ENCODE results near the gene DGCR2. TPM values are rescaled to one million over a fixed set of nuclear protein-coding genes. Genes with fewer than 3 reads are reported as not detected.
"Not testable (repeated sequence)": the region's sequence is repeated elsewhere in the genome, so short reads cannot be mapped to it uniquely, and the experiment has no call there.

Gene DGCR2, protein sequence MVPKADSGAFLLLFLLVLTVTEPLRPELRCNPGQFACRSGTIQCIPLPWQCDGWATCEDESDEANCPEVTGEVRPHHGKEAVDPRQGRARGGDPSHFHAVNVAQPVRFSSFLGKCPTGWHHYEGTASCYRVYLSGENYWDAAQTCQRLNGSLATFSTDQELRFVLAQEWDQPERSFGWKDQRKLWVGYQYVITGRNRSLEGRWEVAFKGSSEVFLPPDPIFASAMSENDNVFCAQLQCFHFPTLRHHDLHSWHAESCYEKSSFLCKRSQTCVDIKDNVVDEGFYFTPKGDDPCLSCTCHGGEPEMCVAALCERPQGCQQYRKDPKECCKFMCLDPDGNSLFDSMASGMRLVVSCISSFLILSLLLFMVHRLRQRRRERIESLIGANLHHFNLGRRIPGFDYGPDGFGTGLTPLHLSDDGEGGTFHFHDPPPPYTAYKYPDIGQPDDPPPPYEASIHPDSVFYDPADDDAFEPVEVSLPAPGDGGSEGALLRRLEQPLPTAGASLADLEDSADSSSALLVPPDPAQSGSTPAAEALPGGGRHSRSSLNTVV
- 33.1 TPM for total RNA-seq
- long read RNA-seq, full-length matches to known transcripts, result 27 of 120 reads
- long read RNA-seq, partial matches to known transcripts, result 21 of 120 reads
- long read RNA-seq, other reads (novel, unspliced or antisense), result 72 of 120 reads

DNA sequence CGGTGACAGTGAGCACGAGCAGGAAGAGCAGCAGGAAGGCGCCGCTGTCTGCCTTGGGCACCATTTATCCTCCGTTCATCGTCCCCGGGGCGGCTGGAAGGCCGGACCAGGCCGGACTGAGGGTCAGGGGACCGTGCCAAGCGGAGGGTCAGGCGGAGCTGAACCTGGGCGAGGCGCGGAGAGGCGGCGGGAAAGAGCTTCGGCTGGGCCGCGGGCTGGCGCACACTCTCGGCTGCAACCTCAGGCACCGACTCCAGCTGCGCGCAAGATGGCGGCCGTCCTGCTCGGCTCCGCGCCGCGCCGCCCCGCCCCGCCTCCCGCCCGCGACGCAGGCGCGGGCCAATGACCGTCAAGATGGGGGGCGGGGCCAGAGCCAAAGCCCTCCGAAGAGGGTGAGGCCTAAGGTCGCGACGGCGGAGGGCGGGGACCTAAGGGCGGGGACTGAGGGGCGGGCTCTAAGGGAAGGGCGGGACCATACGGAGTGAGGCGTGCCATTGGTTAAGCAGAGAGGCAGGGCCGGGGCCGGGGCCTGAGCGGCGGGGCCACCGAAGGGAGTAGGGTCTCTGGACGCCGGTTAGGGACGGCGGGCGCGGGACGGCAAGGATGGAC, at the start of gene DGCR2:
DGCR2 (minus strand) TSS at position 270 of the 609 bp plus-strand sequence; CDS start at position 64, 206 bp downstream.
- intact Hi-C loops (cut with micrococcal nuclease), result no loop called here
- ATAC-seq, result peak; percentile 96
- DNase-seq, result peak; percentile 98

DNA sequence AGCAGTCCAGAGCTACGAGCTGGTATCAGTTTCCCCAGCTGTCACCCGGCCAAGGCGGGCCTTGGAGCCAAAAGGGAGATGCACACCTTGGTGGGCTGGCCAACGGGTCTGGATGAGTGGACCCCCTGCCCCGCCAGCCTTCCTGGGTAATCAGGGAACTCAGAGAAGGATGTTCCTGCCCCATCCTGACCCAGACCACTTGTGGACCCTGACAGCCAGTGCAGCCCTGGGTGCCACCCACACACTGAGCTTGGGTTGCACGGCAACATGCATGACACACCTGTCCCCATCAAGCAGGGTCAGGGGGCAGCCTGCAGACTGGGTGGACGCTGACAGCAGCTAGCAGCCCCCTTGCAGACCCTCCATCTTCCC, 47.7 kb upstream of the DGCR2 start:
- ATAC-seq (no peak), DNase-seq (no peak)
- intact Hi-C loops (cut with micrococcal nuclease), result no loop called here

DNA sequence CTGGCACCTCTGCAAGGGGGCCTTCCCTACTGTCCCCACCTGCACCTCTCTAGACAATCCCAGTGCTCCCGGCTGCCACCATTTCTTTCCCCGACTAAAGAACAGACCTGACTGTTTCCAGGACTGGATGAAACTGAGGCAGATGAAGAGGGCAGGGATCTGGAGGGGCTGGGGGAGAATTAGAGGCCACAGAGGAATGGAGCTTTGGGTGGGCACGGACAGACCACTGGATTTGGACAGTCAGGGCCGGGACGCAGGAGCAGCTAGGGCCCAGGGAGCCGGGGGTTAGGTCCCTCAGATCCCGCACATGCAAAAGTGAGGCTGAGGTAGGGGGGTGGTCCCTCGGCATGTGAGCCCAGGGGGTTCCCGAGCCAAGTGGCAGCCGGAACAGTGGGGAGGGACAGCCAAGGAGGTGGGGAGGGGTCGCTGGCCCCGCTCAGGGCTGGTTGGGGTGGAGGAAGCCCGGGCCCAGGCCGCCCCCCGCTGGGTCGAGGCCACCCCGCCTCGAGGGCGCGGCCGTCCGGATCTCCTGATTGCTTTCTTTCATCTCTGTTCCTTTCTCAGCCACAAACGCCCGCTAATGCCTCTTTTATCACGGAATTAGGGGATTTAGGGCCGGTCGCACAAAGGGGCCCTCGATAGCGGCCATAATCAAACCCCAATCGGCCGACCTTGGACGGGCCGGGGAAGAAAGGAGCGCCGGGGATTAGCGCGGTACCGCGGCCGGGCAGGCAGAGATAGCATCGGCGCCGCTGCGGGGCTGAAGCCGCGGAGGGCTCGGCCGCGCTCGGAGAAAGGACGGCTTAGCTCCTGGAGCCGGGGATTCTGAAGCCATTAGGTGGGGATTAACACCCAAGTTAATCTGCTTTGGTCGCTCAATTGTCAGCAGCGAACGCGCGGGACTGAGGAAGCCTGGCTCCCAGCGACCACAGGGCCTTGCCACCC, 47.1 kb upstream of the DGCR2 start:
- ATAC-seq (no peak), DNase-seq (no peak)
- intact Hi-C loops (cut with micrococcal nuclease), result no loop called here

DNA sequence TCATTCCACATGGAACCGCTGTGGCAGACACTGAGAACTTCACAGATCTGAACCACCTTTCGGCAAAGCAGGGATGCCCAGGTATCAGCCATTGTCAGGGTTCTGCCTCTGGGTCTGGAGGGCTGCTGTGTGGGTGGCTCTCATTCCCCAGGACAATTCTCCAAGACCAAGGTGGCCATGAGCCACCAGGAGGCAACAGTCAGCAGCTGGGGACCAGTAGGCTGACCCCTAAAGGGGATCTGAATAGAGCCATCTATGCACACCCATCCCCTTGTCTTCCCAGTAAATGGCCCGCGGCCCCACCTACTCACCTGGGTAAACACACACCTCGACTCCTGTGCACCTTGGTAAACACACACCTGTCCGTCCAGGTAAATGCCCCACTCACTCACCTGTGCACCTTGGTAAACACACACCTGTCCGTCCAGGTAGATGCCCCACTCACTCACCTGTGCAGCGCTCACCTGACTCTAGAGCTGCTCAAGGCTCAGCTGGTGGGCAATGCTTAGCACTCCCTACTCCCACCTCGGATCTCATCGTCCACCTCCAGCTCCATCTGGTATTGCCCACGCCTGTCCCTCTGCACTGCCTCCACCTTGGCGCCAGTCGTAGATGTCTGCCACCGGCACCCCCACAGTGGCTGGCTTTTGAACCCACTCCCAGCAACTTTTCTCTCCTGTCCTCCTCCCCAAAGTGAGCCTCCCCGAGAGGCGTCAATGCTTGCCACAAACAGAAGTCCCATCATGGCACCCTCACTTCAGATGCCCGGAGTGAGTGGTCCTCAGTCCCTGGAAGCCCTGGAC, 46.1 kb upstream of the DGCR2 start:
- ATAC-seq, result no peak
- DNase-seq, result no peak
- intact Hi-C loops (cut with micrococcal nuclease), result no loop called here

DNA sequence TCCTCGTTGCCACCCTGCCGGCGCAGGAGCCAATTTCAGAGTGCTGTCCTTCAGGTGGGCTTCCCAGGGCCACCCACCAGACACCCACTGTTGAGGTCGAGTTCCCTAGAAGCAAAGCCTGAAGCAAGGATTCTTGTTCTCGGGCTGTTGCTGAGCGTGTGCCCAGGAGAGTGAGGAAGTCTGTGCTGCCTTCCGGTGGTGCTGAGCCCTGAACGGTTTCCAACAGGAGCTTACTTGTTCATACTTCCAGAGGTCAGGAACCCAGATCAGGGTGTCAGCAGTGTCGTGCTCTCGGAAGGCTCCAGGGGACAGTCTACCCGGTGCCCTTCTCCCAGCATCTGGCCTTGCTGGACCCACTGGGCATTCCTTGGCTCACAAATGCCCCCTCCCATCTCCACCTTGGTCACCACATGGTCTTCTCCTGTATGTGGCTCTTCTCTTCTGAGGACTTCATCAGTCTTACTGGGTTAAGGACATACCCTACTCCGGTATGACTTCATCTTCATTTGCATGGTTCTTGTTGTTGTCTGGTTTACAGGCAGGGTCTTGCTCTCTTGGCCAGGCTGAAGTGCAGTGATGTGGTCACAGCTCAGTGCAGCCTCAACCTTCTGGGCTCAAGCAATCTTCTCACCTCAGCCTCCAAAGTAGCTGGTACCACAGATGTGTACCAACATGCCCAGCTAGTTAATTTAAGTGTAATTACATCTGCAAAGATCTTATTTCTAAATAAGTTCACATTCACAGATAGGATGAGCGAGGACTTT, 45.1 kb upstream of the DGCR2 start:
- intact Hi-C loops (cut with micrococcal nuclease), result no loop called here
- ATAC-seq, result no peak

DNA sequence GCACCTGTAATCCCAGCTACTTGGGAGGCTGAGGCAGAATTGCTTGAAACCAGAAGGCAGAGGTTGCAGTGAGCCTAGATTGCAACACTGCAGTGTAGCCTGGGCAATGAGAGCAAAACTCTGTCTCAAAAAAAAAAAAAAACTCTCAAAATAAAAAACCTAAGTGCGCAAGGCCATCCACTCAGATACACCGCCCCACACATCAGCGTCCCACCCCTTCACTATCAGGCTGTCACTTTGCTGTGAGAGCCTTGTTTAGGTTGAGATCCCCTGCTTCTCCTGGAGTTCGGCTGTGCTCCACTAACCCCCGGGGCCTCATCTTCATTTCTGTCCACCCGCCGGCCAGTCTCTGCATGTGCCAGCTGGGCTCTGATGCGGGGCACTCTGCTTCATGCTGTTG, 44.2 kb upstream of the DGCR2 start:
- intact Hi-C loops (cut with micrococcal nuclease), result no loop called here
- DNase-seq, result no peak
- no peak for ATAC-seq

More for the DNA sequence above, 45.1 kb upstream of the DGCR2 start:
- DNase-seq, result no peak

DNA sequence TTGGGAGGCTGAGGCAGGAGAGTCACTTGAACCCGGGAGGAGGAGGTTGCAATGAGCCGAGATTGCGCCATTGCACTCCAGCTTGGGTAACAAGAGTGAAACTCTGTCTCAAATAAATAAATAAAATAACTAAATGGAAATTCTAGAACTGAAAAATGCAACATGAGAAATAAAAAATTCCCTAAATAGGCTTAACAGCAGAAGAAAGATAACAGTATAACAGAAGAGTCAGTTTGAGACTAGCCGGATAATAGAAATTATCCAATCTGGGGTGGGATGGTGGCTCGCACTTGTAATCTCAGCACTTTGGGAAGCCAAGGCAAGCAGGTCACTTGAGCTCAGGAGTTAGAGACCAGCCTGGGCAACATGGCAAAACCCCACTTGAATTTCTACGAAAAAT, 42.2 kb upstream of the DGCR2 start:
- DNase-seq, result no peak
- intact Hi-C loops (cut with micrococcal nuclease), result no loop called here
- ATAC-seq, result no peak

DNA sequence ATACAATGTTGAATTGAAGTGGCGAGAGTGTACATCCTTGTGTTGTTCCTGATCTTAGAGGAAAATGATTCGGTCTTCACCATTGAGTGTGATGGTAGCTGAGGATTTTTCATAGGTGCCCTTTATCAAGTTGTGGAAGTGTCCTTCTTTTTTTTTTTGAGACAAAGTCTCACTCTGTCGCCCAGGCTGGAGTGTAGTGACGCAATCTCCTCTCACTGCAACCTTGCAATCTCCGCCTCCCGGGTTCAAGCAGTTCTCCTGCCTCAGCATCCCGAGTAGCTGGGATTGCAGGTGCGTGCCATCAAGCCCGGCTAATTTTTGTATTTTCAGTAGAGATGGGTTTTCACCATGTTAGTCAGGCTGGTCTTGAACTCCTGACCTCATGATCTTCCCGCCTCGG, 36.4 kb upstream of the DGCR2 start:
- ATAC-seq; DNase-seq; intact Hi-C loops (cut with micrococcal nuclease): not testable (repeated sequence)

DNA sequence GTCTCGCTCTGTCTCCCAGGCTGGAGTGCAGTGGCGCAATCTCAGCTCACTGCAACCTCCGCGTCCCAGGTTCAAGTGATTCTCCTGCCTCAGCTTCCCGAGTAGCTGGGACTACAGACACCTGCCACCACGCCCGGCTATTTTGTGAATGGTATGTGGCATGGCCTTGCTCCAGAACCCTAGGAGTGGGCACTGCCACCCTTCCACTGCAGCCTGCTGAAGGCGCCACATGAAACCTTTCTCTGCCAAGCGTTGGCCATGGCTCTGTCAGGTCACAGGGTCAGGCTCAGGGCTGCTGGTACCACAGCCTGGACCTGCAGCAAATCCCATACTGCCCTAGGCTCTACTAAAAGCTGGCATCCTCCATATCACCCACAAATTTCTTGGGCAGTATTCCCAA, 33.9 kb upstream of the DGCR2 start:
- intact Hi-C loops (cut with micrococcal nuclease); ATAC-seq; DNase-seq: not testable (repeated sequence)

DNA sequence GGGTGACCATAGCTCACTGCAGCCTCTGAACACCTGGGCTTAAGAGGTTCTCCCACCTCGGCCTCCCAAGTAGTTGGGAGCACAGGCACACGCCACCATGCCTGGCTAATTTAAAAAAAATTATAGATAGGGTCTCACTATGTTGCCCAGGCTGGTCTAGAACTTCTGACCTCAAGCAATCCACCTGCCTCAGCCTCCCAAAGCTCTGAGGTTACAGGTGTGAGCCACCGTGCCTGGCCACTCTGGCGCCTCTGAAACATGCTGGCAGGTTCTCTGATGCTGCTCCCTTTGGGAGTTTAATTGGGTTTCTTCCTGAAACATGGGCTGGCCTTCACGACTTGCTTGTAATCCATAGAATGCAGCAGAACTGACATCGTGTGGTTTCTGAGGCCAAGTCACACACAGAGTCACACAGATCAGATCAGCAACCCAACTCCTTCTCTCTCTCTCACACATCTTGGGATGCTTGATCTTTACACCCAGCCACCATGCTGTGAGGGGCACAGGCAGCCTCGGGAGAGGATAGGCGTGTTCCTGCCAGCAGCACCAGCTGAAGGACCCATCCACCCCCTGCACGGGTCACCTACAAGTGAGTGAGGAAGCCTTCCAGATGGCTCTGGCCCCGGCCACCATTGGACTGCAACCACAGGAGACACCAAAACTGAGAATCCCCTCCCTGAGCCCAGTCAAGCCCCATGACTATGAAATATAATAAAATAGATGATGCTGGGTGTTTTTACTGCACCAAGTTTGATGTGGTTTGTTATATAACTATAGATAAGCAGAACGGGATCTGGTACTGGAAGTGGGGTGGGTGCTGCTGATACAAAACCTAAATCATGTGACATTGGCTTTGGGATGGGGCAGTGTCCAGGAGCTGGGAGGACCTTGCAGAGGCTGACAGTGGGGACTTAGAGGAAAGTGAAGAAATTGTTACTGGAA, 31.0 kb upstream of the DGCR2 start:
- intact Hi-C loops (cut with micrococcal nuclease), result no loop called here
- no peak for DNase-seq
- ATAC-seq, result no peak

DNA sequence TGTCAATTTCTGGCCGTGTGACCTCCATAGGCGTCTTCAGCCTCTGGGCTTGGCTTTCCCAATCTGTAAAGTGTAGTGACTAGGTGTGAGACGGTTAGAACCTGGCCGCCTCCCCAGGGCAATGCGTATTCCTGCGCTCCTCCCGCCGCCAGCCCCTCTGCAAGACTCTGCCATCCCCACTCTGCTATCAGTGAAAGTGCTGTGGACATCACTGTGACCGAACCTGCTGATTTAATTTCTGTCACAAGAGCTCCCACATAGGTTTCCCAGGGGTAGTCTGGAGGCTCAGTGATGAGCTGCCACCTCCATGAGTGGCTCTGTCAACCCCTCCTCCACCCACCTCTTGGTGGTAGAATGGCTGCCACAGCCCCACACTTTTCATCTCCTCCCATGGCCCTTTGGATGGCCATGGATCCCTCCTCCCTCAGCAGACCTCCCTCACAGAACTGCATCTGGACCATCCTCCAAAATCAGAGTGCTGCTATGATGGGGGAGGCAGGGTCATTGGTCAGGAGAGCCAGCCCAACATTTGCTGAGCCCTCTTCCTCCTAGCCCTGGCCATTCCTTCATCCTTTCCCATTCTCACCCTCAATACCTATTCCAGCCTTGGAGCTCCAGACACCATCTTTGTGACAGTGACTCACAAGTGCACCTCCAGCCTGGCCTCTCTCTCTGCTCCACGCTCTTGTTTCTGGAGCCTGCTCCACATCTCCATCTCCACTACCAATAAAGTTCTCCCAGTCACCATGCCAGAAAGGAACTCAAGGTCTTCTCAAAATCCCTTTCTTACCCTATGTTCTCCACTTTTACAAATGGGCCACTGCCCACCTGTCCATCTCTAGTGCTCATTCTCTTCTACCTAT, 29.3 kb upstream of the DGCR2 start:
- ATAC-seq, result no peak
- DNase-seq, result no peak
- intact Hi-C loops (cut with micrococcal nuclease), result no loop called here

DNA sequence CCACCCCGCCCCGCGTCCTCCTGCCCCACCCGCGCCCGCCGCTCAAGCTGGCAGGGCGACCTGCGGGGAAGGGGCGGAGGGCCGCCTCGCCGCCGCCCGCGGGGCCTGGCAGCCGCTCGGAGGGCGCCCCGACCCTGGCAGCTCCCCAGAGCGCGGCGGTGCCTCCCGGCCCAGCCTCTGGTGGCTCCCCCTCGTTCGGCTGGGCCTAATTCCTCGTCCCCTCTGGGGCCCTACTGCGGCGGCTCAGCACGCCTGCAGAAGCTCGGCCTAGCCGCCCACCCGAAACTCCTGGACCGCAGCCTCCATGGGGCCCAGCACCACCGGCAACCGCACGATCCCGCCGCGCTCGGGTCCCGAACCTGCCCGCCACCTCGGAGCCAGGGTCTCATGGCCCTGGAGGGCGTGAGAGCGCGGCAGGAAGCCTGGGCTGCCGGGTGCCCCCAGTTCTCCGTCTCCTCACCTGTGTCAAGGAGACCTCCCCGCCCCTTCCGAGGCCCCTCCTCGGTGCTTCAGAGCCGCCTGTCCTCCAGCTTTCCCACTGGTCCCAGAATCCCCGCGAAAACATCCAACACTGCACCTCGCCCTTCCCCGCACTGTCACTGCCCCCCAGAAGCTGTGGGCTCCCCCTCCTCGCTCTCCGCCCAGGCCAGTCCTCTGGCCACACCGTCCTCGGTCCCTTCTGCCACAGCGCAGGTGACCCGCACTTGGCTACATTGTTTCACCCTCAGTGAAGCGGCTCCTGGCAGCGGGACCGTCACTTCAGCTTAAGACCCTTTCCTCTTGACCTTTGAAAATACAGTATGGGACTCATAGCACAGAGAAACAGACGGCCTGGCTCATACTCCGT, 28.5 kb upstream of the DGCR2 start:
- ATAC-seq (no peak), DNase-seq (no peak)
- intact Hi-C loops (cut with micrococcal nuclease), result no loop called here

DNA sequence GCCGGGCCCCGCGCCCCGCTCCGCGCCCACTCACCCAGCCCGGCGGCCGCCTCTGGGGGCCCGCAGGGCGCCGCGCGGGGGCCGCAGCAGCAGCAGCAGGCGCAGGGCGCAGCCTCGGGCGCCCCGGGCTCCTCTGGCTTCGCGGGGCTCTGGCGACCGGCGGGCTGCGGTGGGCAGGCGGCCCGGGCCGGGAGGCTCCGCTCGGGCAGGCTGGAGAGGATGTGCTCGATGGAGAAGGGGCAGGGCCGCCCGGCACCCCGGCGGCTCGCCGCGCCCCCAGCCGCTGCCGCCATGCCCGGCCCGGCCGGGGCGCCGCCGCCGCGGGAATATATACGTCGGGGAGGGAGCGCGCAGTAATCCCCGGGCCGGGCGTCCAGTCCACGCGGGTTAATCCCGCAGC, 27.8 kb upstream of the DGCR2 start, which contains the start of gene GSC2:
GSC2 (minus strand) TSS at position 302 of the 400 bp plus-strand sequence; CDS start at position 293, 9 bp downstream.
- ATAC-seq, result no peak
- intact Hi-C loops (cut with micrococcal nuclease), result no loop called here

DNA sequence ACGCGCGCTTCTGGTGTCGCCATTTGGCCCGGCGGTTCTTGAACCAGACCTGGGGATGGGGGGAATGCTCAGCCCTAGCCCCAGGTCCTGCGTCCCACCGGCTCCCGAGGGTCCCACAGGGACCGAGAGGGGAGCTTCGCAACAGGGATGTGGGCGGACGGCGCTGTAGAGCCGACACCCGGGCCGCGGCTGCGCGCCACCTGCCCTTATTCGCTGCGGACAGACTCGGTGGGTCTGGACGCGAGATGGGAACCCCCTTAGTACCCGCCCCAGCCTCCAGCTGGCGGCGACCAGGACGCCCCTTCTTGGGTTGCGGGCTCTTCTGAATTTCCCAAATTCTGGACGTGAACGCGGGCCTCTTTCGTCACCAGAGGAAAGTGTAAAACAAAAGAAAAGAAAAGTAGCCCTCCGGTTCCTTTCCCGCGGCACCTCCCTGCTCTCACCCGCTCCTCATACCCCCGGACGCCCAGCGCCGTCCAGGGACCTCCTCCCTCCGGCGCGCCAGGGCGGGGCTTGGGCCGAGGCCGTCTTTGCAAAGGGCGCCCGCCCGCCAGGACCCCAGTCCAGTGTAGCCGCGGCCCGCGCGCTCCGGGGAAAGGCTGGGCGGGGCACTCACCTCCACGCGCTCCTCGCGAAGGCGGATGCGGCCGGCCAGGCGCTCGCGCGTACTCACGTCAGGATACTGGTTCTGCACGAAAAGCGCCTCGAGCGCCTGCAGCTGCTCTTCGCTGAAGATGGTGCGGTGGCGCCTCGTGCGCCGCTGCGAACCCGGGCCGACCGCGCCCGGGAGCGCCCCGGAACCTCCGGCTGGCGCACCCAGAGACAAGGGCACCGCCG, 27.1 kb upstream of the DGCR2 start:
- intact Hi-C loops (cut with micrococcal nuclease), result no loop called here
- DNase-seq (no peak), ATAC-seq (no peak)

More for the DNA sequence above, 27.8 kb upstream of the DGCR2 start, which contains the start of gene GSC2:
- DNase-seq, result no peak
